Amniotic epithelial cell (primary cell): ENCODE results near the gene HSD17B13.
"Not testable (repeated sequence)": the region's sequence is repeated elsewhere in the genome, so short reads cannot be mapped to it uniquely, and the experiment has no call there.

Experiments used
- DNase-seq: peaks from one replicate; pipeline ENCODE4 v3.0.0-alpha.2; 2010; ENCODE audit warnings: low read depth

The HSD17B13 gene

GRCh38 chr4:87316961-87317360 is 5.7 kb downstream of the HSD17B13 start:
- DNase-seq: peak; percentile 86

- not testable (repeated sequence) for DNase-seq
Measured at GRCh38 chr4:87315000-87315399, 7.7 kb downstream of the HSD17B13 start.

- no peak for DNase-seq
Measured at GRCh38 chr4:87313756-87314155, 8.9 kb downstream of the HSD17B13 start.

- no peak for DNase-seq
Measured at GRCh38 chr4:87311684-87312083, 11.0 kb downstream of the HSD17B13 start.

- no peak for DNase-seq
Measured at GRCh38 chr4:87310691-87311335, 11.9 kb downstream of the HSD17B13 start.

- DNase-seq: no peak
Measured at GRCh38 chr4:87309625-87310024, 13.1 kb downstream of the HSD17B13 start.

- no peak for DNase-seq
Measured at GRCh38 chr4:87306056-87306455, 16.6 kb downstream of the HSD17B13 start.

GRCh38 chr4:87305562-87305961 is 17.1 kb downstream of the HSD17B13 start:
- DNase-seq: no peak

- peak; percentile 55 for DNase-seq
Measured at GRCh38 chr4:87304745-87305432, 17.8 kb downstream of the HSD17B13 start.

- no peak for DNase-seq
Measured at GRCh38 chr4:87299898-87300297, 22.8 kb downstream of the HSD17B13 start.

- DNase-seq: no peak
Measured at GRCh38 chr4:87298362-87298761, 24.3 kb downstream of the HSD17B13 start.

GRCh38 chr4:87294911-87295310 is 27.8 kb downstream of the HSD17B13 start:
- not testable (repeated sequence) for DNase-seq

- not testable (repeated sequence) for DNase-seq
Measured at GRCh38 chr4:87293889-87294288, 28.8 kb downstream of the HSD17B13 start.

- no peak for DNase-seq
Measured at GRCh38 chr4:87286970-87287369, 35.7 kb downstream of the HSD17B13 start.

GRCh38 chr4:87284268-87284667 is 38.4 kb downstream of the HSD17B13 start:
- not testable (repeated sequence) for DNase-seq

- no peak for DNase-seq
Measured at GRCh38 chr4:87283151-87283550, 39.5 kb downstream of the HSD17B13 start.

GRCh38 chr4:87281603-87282002 is 41.1 kb downstream of the HSD17B13 start:
- DNase-seq: no peak

GRCh38 chr4:87278335-87278794 is 44.3 kb downstream of the HSD17B13 start:
- no peak for DNase-seq

GRCh38 chr4:87275311-87275710 is 47.4 kb downstream of the HSD17B13 start:
- DNase-seq: no peak

- DNase-seq: no peak
Measured at GRCh38 chr4:87274803-87275202, 47.9 kb downstream of the HSD17B13 start.

GRCh38 chr4:87274327-87274726 is 48.4 kb downstream of the HSD17B13 start:
- no peak for DNase-seq

GRCh38 chr4:87270825-87271224 is 51.9 kb downstream of the HSD17B13 start:
- DNase-seq: no peak

- peak; percentile 68 for DNase-seq
Measured at GRCh38 chr4:87270144-87270543, 52.5 kb downstream of the HSD17B13 start.

GRCh38 chr4:87268411-87268810 is 54.3 kb downstream of the HSD17B13 start:
- DNase-seq: no peak
